SK-MEL-5 (cell line): ENCODE data around the gene MADD. TPM values are rescaled to one million over a fixed set of nuclear protein-coding genes. Genes with fewer than 3 reads are reported as not detected.

ENCODE experiments used
- DNase-seq: peaks from one replicate; pipeline ENCODE4 v3.0.0-alpha.2; 2016; ENCODE audit warnings: low read depth, low spot score
- in situ Hi-C: cut with HindIII; loops from 2 replicates; pipeline ENCODE4 v1.10.0; 2016; ENCODE audit warnings: low sequenced_read_pairs, high pct_unique_total_duplicates, low pct_unique_long_range_greater_than_20kb
- total RNA-seq: library from RNA; depleted of rRNA; stranded (reverse); fragments of >200 nt; shearing (Covaris generic); gene quantifications from 2 replicates; pipeline ENCODE4 v1.2.3, GENCODE V29; 2014

MADD gene
- total RNA-seq, 1 experiment from 2014 or later, result 15.7 TPM

DNA sequence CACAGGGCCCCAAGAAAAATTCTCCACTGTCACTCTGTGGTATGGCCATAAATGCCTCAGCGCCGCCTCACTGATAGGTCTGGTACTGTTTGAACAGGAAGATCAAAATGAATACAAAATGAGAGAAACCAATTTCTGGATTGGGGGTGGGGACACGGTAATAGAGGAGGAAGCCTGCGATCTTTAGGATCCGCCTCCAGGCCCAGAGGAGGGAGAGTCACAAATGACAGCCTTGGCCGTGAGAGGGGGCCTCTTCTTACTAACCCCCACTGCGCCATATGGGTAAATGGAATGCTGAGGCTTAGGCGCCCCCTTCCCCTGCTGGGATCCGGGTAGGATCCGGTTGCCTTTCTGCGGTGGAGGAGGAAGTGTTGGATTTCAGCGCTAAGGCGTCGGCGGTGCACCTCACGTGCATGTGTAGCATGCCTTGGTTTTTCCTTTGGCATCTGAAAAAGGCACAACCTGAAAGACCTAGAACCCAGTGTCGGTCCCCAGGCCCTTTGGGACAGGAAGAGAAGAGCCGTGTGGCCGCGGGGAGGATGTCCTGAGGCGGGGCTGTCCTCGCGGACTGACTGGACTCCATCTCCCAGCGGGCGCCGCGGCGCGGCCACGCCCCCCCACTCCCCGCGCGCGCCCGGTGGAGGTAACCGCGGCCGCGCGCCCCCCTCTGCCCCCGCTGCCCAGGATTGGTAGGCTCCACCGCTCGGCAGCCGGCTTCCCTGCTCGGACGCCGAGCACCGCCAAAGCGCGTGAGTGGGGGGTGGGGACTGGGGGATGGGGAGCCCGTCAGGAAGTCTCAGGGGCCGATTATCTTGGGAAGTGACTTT lies 718 bp upstream of the MADD start:
- in situ Hi-C loops, result no loop called here

DNA sequence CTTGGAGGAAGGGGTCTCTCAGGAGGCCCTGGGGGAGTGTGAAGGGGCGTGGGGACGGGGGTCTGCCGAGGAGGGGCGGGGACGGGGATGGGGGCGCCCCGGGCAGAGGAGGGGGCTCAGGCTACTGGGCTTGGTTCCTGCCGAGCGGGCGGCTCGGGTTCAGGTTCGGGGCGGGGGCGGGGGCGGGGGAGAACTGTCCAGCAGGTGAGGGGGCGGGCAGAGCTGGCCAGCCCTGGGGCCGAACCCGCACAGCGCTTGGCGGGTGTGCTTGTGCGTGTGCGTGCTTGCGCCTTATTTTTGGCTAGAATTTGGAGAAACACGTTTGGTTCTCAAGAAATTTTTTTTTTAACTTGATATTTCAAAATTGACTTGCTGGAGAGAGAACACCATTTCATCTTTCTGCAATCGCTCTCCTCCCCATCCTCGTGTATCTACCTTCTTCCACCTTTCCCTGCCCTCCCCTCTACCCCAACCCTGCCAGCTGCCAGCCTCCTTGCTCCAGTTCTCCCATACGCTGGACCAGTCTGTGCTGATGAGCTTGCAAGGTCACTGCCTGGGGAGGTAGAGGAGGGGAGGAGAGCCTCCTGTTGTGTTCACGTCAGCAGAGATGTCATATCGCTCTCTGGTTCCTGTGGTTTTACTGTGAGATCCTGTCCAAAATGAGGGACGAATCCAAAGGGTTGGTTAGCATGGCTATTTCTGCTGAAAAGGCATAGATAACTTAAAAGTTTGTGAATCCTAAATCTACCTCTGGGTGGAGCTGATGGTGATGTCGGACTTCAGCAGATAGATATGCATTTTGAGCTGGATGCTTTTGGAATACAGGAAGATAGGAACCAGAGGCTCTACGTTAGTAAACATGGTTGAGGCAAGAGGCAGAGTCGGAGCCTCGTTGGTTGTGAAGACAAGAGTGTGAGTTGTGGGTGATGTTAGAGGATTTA lies 668 bp downstream of the MADD start:
- in situ Hi-C loops, result no loop called here
- peak; percentile 53 for DNase-seq

More for the DNA sequence above, 718 bp upstream of the MADD start:
- peak; percentile 84 for DNase-seq

DNA sequence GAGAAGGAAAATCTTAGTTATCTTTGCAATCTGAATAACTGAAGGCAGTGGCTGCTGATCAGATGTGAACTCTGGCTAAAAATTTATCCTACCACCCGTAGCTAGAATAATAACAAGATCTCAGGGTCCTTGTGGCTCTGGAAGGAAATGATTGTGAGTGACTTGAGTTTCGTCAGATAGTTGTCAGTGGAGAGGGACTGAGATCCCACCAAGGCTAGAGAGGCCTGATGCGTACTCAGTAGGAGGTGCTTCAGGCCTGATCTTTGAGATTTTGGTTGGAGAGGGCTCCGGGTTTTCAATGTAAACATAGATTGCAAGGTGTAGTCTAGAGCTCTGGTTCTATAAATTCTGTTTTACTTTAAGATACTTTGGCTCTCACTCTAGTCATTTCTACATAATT lies 1.4 kb downstream of the MADD start:
- in situ Hi-C loops, result no loop called here

GRCh38 chr11:47271961-47272661 lies 2.2 kb downstream of the MADD start:
- no peak for DNase-seq
- in situ Hi-C loops, result no loop called here

More for the DNA sequence above, 1.4 kb downstream of the MADD start:
- no peak for DNase-seq

GRCh38 chr11:47272706-47273105 lies 2.8 kb downstream of the MADD start:
- in situ Hi-C loops, result no loop called here
- DNase-seq, result no peak

GRCh38 chr11:47274495-47275235 lies 4.7 kb downstream of the MADD start:
- DNase-seq, result no peak
- in situ Hi-C loops, result no loop called here

DNA sequence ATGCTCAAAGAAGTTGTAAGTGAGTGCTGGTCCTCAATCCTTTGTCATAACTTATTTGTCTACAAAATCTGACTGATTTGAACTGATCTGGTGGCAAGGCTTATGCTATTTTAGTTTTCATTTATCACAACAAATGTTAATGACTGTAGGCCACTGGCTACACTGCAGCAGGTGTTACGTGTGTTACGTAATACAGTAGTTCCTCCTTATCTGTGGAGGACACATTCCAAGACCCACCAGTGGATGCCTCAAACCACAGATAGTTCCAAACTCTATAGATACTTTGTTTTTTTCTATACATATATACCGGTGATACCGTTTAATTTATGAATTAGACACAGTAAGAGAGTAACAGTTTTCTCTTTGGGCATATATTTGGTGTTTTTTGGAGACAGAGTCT lies 7.0 kb downstream of the MADD start:
- DNase-seq, result no peak
- in situ Hi-C loops, result no loop called here

- DNase-seq, result no peak
- in situ Hi-C loops, result no loop called here
Observed at GRCh38 chr11:47278058-47278457, 8.1 kb downstream of the MADD start.

DNA sequence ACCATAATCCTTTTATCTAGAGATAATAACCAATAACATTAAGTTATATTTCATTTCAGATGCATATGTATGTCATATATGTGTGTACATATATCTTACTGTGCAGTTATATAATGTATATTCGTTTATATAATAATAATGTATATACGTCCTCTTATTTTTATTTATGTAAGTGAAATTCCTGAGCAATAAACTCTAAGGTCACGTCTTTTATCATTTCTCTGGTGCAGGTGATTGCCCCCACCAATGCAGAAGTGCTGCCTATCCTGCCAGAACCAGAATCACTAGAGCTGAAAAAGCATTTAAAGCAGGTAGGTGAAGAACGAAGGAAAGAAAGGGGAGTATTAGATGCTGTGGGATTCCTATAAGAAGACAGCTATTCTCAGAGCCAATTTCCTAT lies 8.8 kb downstream of the MADD start:
- no peak for DNase-seq
- in situ Hi-C loops, result no loop called here

DNA sequence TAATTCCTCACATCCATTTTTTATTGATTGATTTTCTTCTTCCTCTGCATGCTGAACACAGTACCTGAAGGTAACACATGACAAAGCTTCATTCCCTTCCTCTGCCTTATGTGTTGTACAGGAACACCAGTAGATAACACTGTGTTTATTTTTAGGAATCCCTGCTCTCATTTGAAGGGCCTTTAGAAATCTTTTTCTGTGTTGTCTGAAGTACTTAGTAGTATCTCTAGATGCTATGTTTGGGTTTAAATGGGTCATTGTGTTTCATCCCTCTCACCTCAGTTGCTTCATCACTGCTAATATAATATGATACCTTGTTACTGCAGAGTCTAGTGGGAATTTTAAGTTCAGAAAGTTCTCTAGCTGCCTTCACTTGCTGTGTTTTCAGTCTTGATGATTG lies 10.2 kb downstream of the MADD start:
- in situ Hi-C loops, result no loop called here
- no peak for DNase-seq

GRCh38 chr11:47280860-47281259 lies 10.9 kb downstream of the MADD start:
- DNase-seq, result no peak
- in situ Hi-C loops, result no loop called here

DNA sequence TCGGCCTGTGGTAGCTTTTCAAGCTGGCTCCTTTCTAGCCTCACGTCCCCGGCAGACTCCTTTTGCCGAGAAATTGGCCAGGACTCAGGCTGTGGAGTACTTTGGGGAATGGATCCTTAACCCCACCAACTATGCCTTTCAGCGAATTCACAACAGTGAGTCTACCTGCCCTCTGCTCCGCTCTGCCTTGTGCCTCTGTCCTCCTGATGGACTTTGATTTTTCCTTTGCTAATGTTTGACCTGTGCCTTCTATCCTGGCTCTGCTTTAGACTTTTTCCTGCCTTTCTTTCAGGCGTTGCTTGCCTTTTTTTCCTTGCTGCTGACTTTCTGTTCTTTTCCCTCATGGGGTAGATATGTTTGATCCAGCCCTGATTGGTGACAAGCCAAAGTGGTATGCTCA lies 12.5 kb downstream of the MADD start:
- no peak for DNase-seq

GRCh38 chr11:47284151-47284550 lies 14.2 kb downstream of the MADD start:
- in situ Hi-C loops, result no loop called here
- no peak for DNase-seq

More for the DNA sequence above, 12.5 kb downstream of the MADD start:
- in situ Hi-C loops, result no loop called here

- in situ Hi-C loops, result no loop called here
- DNase-seq, result no peak
Observed at GRCh38 chr11:47285969-47286770, 16.2 kb downstream of the MADD start.

DNA sequence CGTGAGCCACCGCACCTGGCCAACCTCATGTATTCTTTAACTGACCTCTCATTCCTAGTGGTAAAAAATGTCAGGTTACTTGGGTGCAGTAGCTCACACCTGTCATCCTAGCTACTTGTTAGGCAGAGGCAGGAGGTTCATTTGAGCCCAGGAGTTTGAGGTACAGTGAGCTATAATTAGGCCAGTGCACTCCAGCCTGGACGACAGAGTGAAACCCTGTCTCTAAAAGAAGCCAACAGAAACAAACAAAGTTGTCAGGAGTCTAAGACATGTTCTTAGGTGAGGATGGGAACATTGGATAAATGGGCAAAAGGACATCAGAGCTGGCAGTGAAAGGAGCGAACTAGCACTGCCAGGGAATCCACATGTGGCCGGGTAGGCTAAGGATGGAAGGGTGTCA lies 18.1 kb downstream of the MADD start:
- DNase-seq, result no peak
- in situ Hi-C loops, result no loop called here

- in situ Hi-C loops, result no loop called here
- DNase-seq, result no peak
Observed at GRCh38 chr11:47289856-47290255, 19.9 kb downstream of the MADD start.

GRCh38 chr11:47295385-47295784 lies 25.5 kb downstream of the MADD start:
- no peak for DNase-seq
- in situ Hi-C loops, result no loop called here
